H9 (cell line): Measurements from ENCODE around the gene ATP1A4. TPM values are rescaled to one million over a fixed set of nuclear protein-coding genes. Genes with fewer than 3 reads are reported as not detected.

Source experiments
- DNase-seq: peaks from one replicate; pipeline ENCODE4 v3.0.0-alpha.2; 2017
- H2AFZ ChIP-seq: one replicate; pipeline ENCODE4 v1.6.1; 2013; ENCODE audit warnings: mild to moderate bottlenecking, low read length, control low read depth, moderate library complexity
- H2AK5ac ChIP-seq: 2 replicates; pipeline ENCODE4 v1.6.1; 2013; ENCODE audit warnings: low read length, control low read depth, mixed read lengths; ENCODE audit not compliant: insufficient read length
- H2BK120ac ChIP-seq: one replicate; pipeline ENCODE4 v1.6.1; 2013; ENCODE audit warnings: low read depth, mild to moderate bottlenecking, low read length, control low read depth, inconsistent platforms; ENCODE audit not compliant: poor library complexity, severe bottlenecking
- H2BK12ac ChIP-seq: 2 replicates; pipeline ENCODE4 v1.6.1; 2013; ENCODE audit warnings: low read length, control low read depth, mixed read lengths, low read depth; ENCODE audit not compliant: insufficient read length
- H2BK15ac ChIP-seq: 2 replicates; pipeline ENCODE4 v1.6.1; 2013; ENCODE audit warnings: low read depth, low read length, control low read depth
- H2BK20ac ChIP-seq: one replicate; pipeline ENCODE4 v1.6.1; 2013; ENCODE audit warnings: low read depth, mild to moderate bottlenecking, low read length, control low read depth, inconsistent platforms; ENCODE audit not compliant: poor library complexity, severe bottlenecking
- H2BK5ac ChIP-seq: 2 replicates; pipeline ENCODE4 v1.6.1; 2013; ENCODE audit warnings: low read length, control low read depth, mixed read lengths; ENCODE audit not compliant: insufficient read length
- H3K14ac ChIP-seq: 2 replicates; pipeline ENCODE4 v1.6.1; 2013; ENCODE audit warnings: low read length, control low read depth; ENCODE audit not compliant: insufficient read depth
- H3K18ac ChIP-seq: 2 replicates; pipeline ENCODE4 v1.6.1; 2013; ENCODE audit warnings: low read depth, mild to moderate bottlenecking, mixed read lengths, low read length, control low read depth; ENCODE audit not compliant: insufficient read length
- H3K23ac ChIP-seq: 2 replicates; pipeline ENCODE4 v1.6.1; 2013; ENCODE audit warnings: low read length, control low read depth, mixed read lengths, low read depth; ENCODE audit not compliant: insufficient read length
- H3K23me2 ChIP-seq: 2 replicates; pipeline ENCODE4 v1.6.1; 2013; ENCODE audit warnings: low read depth, mild to moderate bottlenecking, mixed read lengths, low read length, control low read depth; ENCODE audit not compliant: insufficient read length, poor library complexity, severe bottlenecking
- H3K27ac ChIP-seq: 2 replicates; pipeline ENCODE4 v1.5.1; 2013; ENCODE audit warnings: low read length, control low read depth, mixed read lengths, low read depth; ENCODE audit not compliant: insufficient read length
- H3K27me3 ChIP-seq: 2 replicates; pipeline ENCODE4 v1.6.1; 2013; ENCODE audit warnings: low read length, control low read depth, inconsistent platforms; ENCODE audit not compliant: insufficient read depth
- H3K4ac ChIP-seq: 2 replicates; pipeline ENCODE4 v1.6.1; 2013; ENCODE audit warnings: low read depth, mild to moderate bottlenecking, control low read depth, inconsistent platforms, low read length, moderate library complexity
- H3K4me1 ChIP-seq: 2 replicates; pipeline ENCODE4 v1.6.1; 2013; ENCODE audit warnings: low read length, control low read depth, inconsistent platforms; ENCODE audit not compliant: insufficient read depth
- H3K4me2 ChIP-seq: 2 replicates; pipeline ENCODE4 v1.6.1; 2013; ENCODE audit warnings: low read length, control low read depth, mixed read lengths; ENCODE audit not compliant: insufficient read length, insufficient read depth
- H3K56ac ChIP-seq: 2 replicates; pipeline ENCODE4 v1.6.1; 2013; ENCODE audit warnings: low read depth, mild to moderate bottlenecking, mixed read lengths, low read length, control low read depth; ENCODE audit not compliant: insufficient read length
- H3K79me1 ChIP-seq: 2 replicates; pipeline ENCODE4 v1.6.1; 2013; ENCODE audit warnings: low read depth, mild to moderate bottlenecking, moderate library complexity, low read length, control low read depth, inconsistent platforms; ENCODE audit not compliant: insufficient read depth, poor library complexity, severe bottlenecking
- H3K79me2 ChIP-seq: 2 replicates; pipeline ENCODE4 v1.6.1; 2013; ENCODE audit warnings: low read length, control low read depth, inconsistent platforms; ENCODE audit not compliant: insufficient read depth
- H3K9ac ChIP-seq: 2 replicates; pipeline ENCODE4 v1.6.1; 2013; ENCODE audit warnings: low read length, control low read depth, mixed read lengths; ENCODE audit not compliant: insufficient read length; ENCODE audit errors: extremely low read depth
- H3K9me3 ChIP-seq: one replicate; pipeline ENCODE4 v1.6.1; 2013; ENCODE audit warnings: low read depth, low read length, inconsistent platforms; ENCODE audit not compliant: control insufficient read depth
- H3T11ph ChIP-seq: one replicate; pipeline ENCODE4 v1.6.1; 2013; ENCODE audit warnings: mild to moderate bottlenecking, low read length, control low read depth, inconsistent platforms
- H4K20me1 ChIP-seq: one replicate; pipeline ENCODE4 v1.6.1; 2013; ENCODE audit not compliant: control insufficient read depth, insufficient read length, insufficient read depth
- H4K5ac ChIP-seq: 2 replicates; pipeline ENCODE4 v1.6.1; 2013; ENCODE audit warnings: low read depth, mild to moderate bottlenecking, mixed read lengths, low read length, control low read depth; ENCODE audit not compliant: insufficient read length
- H4K8ac ChIP-seq: replicated peaks from 2 replicates; pipeline ENCODE4 v1.6.1; 2013; ENCODE audit warnings: low read length, control low read depth, mixed read lengths, low read depth; ENCODE audit not compliant: insufficient read length
- H4K91ac ChIP-seq: 2 replicates; pipeline ENCODE4 v1.6.1; 2013; ENCODE audit warnings: low read depth, mild to moderate bottlenecking, moderate library complexity, mixed read lengths, low read length, control low read depth; ENCODE audit not compliant: insufficient read length
- H3K27ac Mint-ChIP-seq, 3 experiments: 2 replicates in 2 of 3; 3 replicates in 1 of 3; pipeline ENCODE4 v1.8.0; 2020 to 2021; ENCODE audit warnings: mixed read lengths in 3 of 3, mild to moderate bottlenecking in 1 of 3, moderate library complexity in 1 of 3
- H3K27me3 Mint-ChIP-seq: 2 replicates; pipeline ENCODE4 v1.8.0; 2021; ENCODE audit warnings: low read depth, mild to moderate bottlenecking, moderate library complexity, mixed read lengths
- H3K36me3 Mint-ChIP-seq, 3 experiments: 2 replicates in 2 of 3; 3 replicates in 1 of 3; pipeline ENCODE4 v1.8.0; 2020 to 2021; ENCODE audit warnings: low read depth in 3 of 3, mixed read lengths in 3 of 3; ENCODE audit not compliant: insufficient read depth in 1 of 3
- H3K4me1 Mint-ChIP-seq, 2 experiments: 2 replicates each; pipeline ENCODE4 v1.8.0; 2020; ENCODE audit warnings: mixed read lengths in 2 of 2
- H3K4me3 Mint-ChIP-seq, 2 experiments: 2 replicates in 1 of 2; 3 replicates in 1 of 2; pipeline ENCODE4 v1.8.0; 2020 to 2021; ENCODE audit warnings: mild to moderate bottlenecking in 2 of 2, mixed read lengths in 2 of 2, moderate library complexity in 1 of 2
- H3K9me3 Mint-ChIP-seq, 2 experiments: 2 replicates in 1 of 2; 3 replicates in 1 of 2; pipeline ENCODE4 v1.8.0; 2020; ENCODE audit warnings: mild to moderate bottlenecking in 2 of 2, mixed read lengths in 2 of 2, moderate library complexity in 1 of 2
- total RNA-seq: library from RNA; stranded (reverse); gene quantifications from 2 replicates; pipeline ENCODE4 v1.2.1, GENCODE V29; 2021
- TF ChIP-seq, protein P1 (sequence below): fragments of 200-600 bp; sonication (generic); conservative IDR thresholded peaks from 3 replicates; pipeline ENCODE4 v1.8.0; 2021; ENCODE audit warnings: antibody characterized with exemption, mild to moderate bottlenecking

ATP1A4 gene
- total RNA-seq, 1 experiment from 2014 or later, result 0.20 TPM

DNA sequence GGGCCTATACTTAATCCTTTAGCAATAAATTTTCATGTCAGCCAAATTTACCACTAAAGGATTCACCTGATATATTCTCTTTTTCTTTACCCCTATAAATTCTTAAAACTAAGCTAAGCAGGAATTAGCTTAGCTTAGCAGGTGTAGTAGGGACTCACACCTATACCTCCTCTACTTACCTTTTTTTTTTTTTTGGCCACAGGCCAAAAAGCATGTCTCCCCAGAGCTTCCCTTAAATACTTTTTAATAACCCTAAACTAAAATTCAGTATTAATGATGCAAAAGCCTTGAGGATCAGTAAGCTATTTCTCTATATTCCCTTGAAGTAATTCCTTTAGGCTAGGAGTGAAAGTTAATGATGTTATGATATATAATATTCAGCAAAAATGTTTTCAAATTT, 77.0 kb downstream of the ATP1A4 start:
- no peak overlapping the region for H2BK5ac ChIP-seq
- H3K27ac ChIP-seq, result no peak overlapping the region
- H2AK5ac ChIP-seq, result no peak overlapping the region
- no peaks in the 10 kb centered on the region for H4K20me1 ChIP-seq
- H3K9ac ChIP-seq, result no peak overlapping the region
- H3K9me3 ChIP-seq, result no peaks in the 10 kb centered on the region
- H2AFZ ChIP-seq, result no peak overlapping the region
- no peaks in the 10 kb centered on the region for H3K23me2 ChIP-seq
- H3K79me2 ChIP-seq, result no peaks in the 10 kb centered on the region
- H3K18ac ChIP-seq, result no peak overlapping the region
- no peak overlapping the region for H2BK12ac ChIP-seq
- H3K79me1 ChIP-seq, result no peaks in the 10 kb centered on the region
- no peak overlapping the region for H4K5ac ChIP-seq
- no peak overlapping the region for H4K91ac ChIP-seq
- Mint-ChIP-seq H3K9me3 (no peaks in the 10 kb centered on the region), H3K27ac (no peak overlapping the region), H3K4me3 (no peak overlapping the region), H3K36me3 (peaks cover 23 to 55% (median 44%) of the 10 kb centered on the region in 3 experiments; a peak in 6 of 7 replicates), H3K4me1 (no peaks in the 10 kb centered on the region), H3K27me3 (no peaks in the 10 kb centered on the region)
- no peak overlapping the region for H3K14ac ChIP-seq
- no peak overlapping the region for H3K4me2 ChIP-seq
- H3K27me3 ChIP-seq, result no peaks in the 10 kb centered on the region
- TF ChIP-seq, protein P1, sequence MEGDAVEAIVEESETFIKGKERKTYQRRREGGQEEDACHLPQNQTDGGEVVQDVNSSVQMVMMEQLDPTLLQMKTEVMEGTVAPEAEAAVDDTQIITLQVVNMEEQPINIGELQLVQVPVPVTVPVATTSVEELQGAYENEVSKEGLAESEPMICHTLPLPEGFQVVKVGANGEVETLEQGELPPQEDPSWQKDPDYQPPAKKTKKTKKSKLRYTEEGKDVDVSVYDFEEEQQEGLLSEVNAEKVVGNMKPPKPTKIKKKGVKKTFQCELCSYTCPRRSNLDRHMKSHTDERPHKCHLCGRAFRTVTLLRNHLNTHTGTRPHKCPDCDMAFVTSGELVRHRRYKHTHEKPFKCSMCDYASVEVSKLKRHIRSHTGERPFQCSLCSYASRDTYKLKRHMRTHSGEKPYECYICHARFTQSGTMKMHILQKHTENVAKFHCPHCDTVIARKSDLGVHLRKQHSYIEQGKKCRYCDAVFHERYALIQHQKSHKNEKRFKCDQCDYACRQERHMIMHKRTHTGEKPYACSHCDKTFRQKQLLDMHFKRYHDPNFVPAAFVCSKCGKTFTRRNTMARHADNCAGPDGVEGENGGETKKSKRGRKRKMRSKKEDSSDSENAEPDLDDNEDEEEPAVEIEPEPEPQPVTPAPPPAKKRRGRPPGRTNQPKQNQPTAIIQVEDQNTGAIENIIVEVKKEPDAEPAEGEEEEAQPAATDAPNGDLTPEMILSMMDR, result no peak
- H2BK120ac ChIP-seq, result no peak overlapping the region
- no peaks in the 10 kb centered on the region for H3K4me1 ChIP-seq
- H3K56ac ChIP-seq, result no peak overlapping the region
- no peak overlapping the region for H3K23ac ChIP-seq
- H3T11ph ChIP-seq, result no peak overlapping the region
- H4K8ac ChIP-seq, result no peak overlapping the region
- no peak overlapping the region for H3K4ac ChIP-seq
- no peak for DNase-seq
- no peak overlapping the region for H2BK20ac ChIP-seq
- H2BK15ac ChIP-seq, result no peak overlapping the region
